ENCODE results near the gene SLC4A2.

DNA sequence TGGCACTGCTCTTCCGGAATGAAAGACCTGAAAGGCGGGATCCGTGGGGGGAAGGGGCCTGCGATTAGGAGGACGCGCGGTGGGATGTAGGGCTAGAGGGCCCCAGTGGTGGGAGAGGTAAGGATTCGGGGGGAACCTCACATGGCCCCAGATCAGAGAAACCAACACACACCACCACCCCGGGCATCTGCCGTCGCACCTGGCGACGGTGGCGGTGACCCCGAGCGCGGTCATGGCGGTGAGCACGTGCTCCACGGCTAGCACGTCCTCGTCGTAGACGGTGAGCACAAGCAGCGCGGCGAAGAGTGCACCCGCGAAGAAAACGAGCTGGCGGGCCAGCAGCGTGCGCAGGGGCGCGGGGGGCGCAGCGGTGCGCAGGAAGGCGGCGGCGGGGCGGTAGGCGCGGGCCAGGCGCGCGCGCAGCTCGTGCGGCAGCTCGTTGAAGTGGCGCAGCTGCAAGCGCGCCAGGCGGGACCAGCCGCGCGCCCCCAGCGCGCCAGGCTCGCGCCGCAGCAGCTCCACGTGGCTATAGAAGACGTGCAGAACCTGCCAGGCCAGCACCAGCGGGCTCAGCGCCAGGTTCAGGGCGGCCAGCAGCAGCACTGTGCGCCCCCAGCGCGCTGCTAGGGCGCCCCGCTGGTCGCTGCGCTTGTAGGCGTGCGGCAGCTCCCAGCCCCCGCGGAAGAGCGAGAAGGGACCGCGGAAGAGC is 40.8 kb upstream of the SLC4A2 start:
- TF ChIP-seq, protein P1, sequence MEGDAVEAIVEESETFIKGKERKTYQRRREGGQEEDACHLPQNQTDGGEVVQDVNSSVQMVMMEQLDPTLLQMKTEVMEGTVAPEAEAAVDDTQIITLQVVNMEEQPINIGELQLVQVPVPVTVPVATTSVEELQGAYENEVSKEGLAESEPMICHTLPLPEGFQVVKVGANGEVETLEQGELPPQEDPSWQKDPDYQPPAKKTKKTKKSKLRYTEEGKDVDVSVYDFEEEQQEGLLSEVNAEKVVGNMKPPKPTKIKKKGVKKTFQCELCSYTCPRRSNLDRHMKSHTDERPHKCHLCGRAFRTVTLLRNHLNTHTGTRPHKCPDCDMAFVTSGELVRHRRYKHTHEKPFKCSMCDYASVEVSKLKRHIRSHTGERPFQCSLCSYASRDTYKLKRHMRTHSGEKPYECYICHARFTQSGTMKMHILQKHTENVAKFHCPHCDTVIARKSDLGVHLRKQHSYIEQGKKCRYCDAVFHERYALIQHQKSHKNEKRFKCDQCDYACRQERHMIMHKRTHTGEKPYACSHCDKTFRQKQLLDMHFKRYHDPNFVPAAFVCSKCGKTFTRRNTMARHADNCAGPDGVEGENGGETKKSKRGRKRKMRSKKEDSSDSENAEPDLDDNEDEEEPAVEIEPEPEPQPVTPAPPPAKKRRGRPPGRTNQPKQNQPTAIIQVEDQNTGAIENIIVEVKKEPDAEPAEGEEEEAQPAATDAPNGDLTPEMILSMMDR (IDR thresholded peaks at IDR 0.05; ENCODE audit: low read depth, low read length): no peak
- no peak for TF ChIP-seq EZH2phosphoT487 (IDR thresholded peaks at IDR 0.05; ENCODE audit: low read depth)

Measured in OCI-LY3 (cell line).